SH-SY5Y (cell line): ENCODE data around the gene KASH5.

ENCODE experiments used
- GATA2 ChIP-seq: IDR thresholded peaks from 2 replicates; pipeline ENCODE4 v1.6.1; 2011; ENCODE audit warnings: mild to moderate bottlenecking, low read depth, low read length
- GATA3 ChIP-seq: IDR thresholded peaks from 2 replicates; pipeline ENCODE4 v1.6.1; 2011; ENCODE audit warnings: low read depth, mild to moderate bottlenecking, low read length, moderate library complexity

DNA sequence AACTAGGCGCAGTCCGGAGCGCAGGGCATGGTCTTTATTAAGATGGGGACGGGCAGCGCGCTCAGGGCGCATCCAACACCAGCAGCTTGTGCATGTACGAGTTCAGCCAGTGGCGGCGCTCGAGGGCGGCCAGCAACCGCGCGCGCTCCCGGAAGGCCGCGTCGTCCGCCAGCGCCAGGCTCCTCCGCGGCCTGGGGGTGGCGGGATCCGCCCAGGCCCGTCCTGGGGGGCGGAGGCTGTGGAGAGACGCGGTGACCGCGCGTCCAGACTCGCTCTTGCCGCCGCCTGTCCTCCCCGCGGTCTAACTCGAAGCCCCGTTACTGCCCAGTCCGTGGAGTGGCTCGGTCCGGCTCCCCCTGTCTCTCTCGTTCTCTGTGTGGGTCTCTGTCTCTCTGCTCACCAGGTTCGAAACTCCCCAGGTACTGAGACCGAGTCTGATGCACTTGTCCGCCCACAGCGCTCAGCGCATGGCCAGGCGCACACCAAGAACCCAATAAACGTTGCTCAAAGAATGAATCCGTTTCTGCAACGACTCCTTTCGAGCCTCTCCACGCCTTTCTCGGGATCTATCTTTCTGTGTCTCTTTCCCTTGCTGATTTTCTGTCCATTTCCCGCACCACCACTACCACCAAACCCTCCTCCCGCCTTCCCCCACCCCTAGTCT lies 34.5 kb downstream of the KASH5 start:
- TF ChIP-seq GATA2: no peak
- no peak for TF ChIP-seq GATA3
